ENCODE measurements around the gene TMEM198. TPM values are rescaled to one million over a fixed set of nuclear protein-coding genes. Genes with fewer than 3 reads are reported as not detected.

Gene TMEM198
- total and polyA plus RNA-seq, 2 of the 4 experiments (the other 2 are of a cell fraction) = 0.18 to 2.2 TPM

DNA sequence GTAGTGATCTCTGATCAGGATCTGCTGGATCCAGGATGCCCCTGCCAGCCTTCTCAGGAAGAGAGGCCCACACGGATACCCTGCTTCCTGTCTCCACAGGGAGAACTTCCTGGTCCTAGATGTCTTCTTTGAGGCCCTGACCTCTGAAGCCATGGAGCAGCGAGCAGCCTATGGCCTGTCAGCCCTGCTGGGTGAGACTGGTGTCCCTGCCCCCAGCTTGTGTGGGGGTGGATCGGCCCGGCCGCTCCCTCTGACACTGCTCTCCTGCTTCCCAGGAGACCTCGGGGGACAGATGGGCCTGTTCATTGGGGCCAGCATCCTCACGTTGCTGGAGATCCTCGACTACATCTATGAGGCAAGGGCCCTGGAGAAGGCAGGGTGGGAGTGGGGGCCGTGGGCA is 6.9 kb upstream of the TMEM198 start:
- dilution Hi-C loops (cut with HindIII; ENCODE audit: low sequenced_read_pairs, unreplicated experiment) (no loop called here), intact Hi-C loops (cut with micrococcal nuclease) (no loop called here), in situ Hi-C loops (cut with MboI; ENCODE audit: low sequenced_read_pairs) (no loop called here)
- Histone ChIP-seq H2BK15ac (ENCODE audit: low read depth, low read length) (no peak overlapping the region), H3K9me3 (ENCODE audit: control insufficient read depth, insufficient read depth, low read length) (no peaks in the 10 kb centered on the region), H2AFZ (replicated peaks; ENCODE audit: low read length, poor library complexity) (no peak overlapping the region), H4K20me1 (ENCODE audit: insufficient read depth, low read length) (peaks cover 18% of the 10 kb centered on the region), H3K27ac (ENCODE audit: insufficient read depth, low read length) (no peak overlapping the region), H4K8ac (ENCODE audit: low read depth in 2 of 2, low read length in 2 of 2) (no peak overlapping the region), H2AK5ac (ENCODE audit: low read depth, low read length) (no peak overlapping the region), H2BK20ac (ENCODE audit: low read depth, low read length) (no peak overlapping the region), H2AK9ac (replicated peaks; ENCODE audit: low read depth, low read length, poor library complexity) (peak overlapping the region; percentile 24), H3K4me1 (ENCODE audit: control insufficient read depth, insufficient read depth, low read length) (peaks cover 21% of the 10 kb centered on the region), H3K27me3 (ENCODE audit: control insufficient read depth, insufficient read depth, low read length) (peaks cover 12% of the 10 kb centered on the region), H2BK5ac (ENCODE audit: low read depth, low read length, poor library complexity, severe bottlenecking) (no peak overlapping the region), H3K4me2 (ENCODE audit: low read depth, low read length) (no peak overlapping the region), H3K4ac (ENCODE audit: low read depth, low read length) (no peak overlapping the region), H3K36me3 (ENCODE audit: control insufficient read depth, insufficient read depth, low read length) (peaks cover 26% of the 10 kb centered on the region), H3K23ac (ENCODE audit: low read depth, low read length) (no peak overlapping the region), H4K91ac (ENCODE audit: insufficient read depth, low read depth, low read length) (no peak overlapping the region), H3K9me1 (ENCODE audit: insufficient read depth, low read length) (0 out of 2 replicates have a peak, but pooled peaks cover 2% of the 10 kb centered on the region), H3K9ac (ENCODE audit: low read depth, low read length) (no peak overlapping the region), H3K18ac (ENCODE audit: low read depth, low read length) (no peak overlapping the region), H2BK120ac (ENCODE audit: low read depth, low read length) (no peak overlapping the region), H3K56ac (ENCODE audit: extremely low read depth, insufficient read depth, low read length) (no peak overlapping the region), H4K5ac (ENCODE audit: low read depth, low read length) (no peak overlapping the region), H3K14ac (replicated peaks; ENCODE audit: low read depth, low read length) (no peak overlapping the region), H3K79me1 (ENCODE audit: low read depth in 1 of 2, low read length in 2 of 2) (peaks cover 4 to 29% of the 10 kb centered on the region in 2 experiments; a peak in 2 of 4 replicates), H3K4me3 (ENCODE audit: insufficient read depth, low read depth, low read length) (no peak overlapping the region)
- 83% methylated on average over 8 of the region's 9 CpGs; no CpG with 5 or more reads in 1 of the 2 experiments for WGBS, 2 experiments (ENCODE audit: extremely low coverage in 2 of 2, insufficient read length in 1 of 2)
- ChIA-PET CTCF (no interaction called here), POLR2A (ENCODE audit: unreplicated experiment) (no interaction called here)
- DNase-seq (no peak), ATAC-seq (ENCODE audit: low read depth) (no peak)
- TF ChIP-seq, protein P1, sequence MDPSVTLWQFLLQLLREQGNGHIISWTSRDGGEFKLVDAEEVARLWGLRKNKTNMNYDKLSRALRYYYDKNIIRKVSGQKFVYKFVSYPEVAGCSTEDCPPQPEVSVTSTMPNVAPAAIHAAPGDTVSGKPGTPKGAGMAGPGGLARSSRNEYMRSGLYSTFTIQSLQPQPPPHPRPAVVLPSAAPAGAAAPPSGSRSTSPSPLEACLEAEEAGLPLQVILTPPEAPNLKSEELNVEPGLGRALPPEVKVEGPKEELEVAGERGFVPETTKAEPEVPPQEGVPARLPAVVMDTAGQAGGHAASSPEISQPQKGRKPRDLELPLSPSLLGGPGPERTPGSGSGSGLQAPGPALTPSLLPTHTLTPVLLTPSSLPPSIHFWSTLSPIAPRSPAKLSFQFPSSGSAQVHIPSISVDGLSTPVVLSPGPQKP (IDR thresholded peaks at IDR 0.05; ENCODE audit: borderline replicate concordance, low read depth, low read length) = no peak
- TF ChIP-seq RCOR1 (IDR thresholded peaks at IDR 0.05; ENCODE audit: insufficient replicate concordance, low read length) = no peak
- TF ChIP-seq MAFK (IDR thresholded peaks at IDR 0.05; ENCODE audit: low read depth, low read length) = no peak
- BruUV-seq (replicated peaks) = no TSS peak

Measured in IMR-90 (cell line).